Measurements from ENCODE around the gene DSC2.

DNA sequence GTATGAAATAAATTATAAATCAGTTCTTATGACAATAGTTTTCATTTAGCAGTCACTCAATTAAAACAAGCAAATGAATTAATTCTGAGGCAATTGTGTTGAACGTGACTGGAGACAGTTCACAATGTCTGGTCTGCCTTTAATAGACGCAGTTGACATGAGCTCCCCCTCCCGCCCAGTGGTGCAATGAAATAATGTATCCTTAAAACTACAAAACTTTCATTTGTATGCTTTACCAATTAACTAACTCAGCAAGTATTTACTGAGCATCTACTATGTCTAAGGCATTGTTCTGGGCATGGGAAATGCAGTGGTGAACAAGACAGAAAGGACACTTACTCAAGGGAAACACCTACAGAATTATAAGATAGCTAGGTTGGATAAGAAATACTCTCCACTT, 3.5 kb upstream of the DSC2 start:
- TF ChIP-seq, protein P1, sequence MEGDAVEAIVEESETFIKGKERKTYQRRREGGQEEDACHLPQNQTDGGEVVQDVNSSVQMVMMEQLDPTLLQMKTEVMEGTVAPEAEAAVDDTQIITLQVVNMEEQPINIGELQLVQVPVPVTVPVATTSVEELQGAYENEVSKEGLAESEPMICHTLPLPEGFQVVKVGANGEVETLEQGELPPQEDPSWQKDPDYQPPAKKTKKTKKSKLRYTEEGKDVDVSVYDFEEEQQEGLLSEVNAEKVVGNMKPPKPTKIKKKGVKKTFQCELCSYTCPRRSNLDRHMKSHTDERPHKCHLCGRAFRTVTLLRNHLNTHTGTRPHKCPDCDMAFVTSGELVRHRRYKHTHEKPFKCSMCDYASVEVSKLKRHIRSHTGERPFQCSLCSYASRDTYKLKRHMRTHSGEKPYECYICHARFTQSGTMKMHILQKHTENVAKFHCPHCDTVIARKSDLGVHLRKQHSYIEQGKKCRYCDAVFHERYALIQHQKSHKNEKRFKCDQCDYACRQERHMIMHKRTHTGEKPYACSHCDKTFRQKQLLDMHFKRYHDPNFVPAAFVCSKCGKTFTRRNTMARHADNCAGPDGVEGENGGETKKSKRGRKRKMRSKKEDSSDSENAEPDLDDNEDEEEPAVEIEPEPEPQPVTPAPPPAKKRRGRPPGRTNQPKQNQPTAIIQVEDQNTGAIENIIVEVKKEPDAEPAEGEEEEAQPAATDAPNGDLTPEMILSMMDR (IDR thresholded peaks at IDR 0.05) = no peak
- no peak for TF ChIP-seq POLR2A (IDR thresholded peaks at IDR 0.05)
- no peak for TF ChIP-seq POLR2AphosphoS5 (IDR thresholded peaks at IDR 0.05)
